Stimulated activated CD4-positive, alpha-beta T cell treated with anti-CD3 and anti-CD28 coated beads, Interleukin-4, amount 100 ng/mL, for 24 hours (primary cell): ENCODE measurements around the gene CENPA.
A peak's percentile ranks its signal among the peaks of the same experiment; 100 is the strongest.
"Not testable (repeated sequence)": the region's sequence is repeated elsewhere in the genome, so short reads cannot be mapped to it uniquely, and the experiment has no call there.

Source experiments
- DNase-seq: peaks from one replicate; pipeline ENCODE4 v3.0.0-alpha.2; 2020

CENPA gene

DNA sequence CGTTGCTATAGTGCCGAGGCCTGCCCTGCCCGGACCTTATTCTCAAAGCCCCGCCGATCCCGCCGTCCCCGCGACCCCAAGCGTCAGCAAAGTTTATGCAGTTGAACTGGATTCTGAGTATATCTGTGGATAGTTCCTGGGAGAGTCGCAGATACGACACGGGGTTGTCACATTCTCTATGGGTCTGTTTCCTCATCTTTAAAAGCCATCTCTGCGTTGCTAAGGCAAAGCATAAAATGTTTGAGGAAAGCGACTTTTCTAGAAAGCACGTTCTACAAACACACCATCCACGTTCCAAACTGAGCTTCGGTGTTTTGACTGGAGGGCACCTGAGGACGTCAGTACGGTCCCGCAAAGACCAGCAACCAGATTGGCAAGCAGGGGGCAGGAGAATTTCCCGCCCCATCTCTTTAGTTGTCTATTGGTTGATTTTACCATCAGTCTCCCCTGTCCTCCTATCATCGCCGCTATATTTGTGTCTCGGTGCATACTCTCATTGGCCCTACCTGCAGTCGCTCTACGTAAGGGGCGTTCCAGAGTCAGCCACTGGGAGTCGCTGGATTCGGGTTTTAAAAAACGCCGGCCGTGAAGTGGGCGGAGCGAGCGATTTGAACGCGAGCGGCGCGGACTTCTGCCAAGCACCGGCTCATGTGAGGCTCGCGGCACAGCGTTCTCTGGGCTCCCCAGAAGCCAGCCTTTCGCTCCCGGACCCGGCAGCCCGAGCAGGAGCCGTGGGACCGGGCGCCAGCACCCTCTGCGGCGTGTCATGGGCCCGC lies at the start of gene CENPA:
TSS of gene CENPA (plus strand) at position 626 of the 776 bp plus-strand sequence. CDS start at position 767, 141 bp downstream.
- peak; percentile 96 for DNase-seq

DNA sequence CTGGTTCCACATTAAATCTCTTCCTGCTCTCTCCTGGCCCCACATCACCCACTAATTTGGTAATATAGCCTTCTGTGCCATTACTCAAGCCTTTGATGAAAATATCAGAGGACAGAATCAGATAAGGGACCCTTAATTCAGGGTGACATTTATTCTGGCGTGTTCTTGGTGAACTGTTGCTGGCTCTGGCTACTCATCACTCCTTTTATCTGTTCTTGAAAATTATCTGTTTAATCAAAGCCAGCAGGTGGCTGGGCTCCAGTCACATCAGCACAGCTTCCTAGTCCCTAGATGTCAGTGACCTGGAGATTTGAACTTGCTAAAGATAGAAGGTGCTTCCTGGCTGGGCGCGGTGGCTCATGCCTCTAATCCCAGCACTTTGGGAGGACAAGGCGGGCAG lies 48.6 kb upstream of the CENPA start:
- no peak for DNase-seq

DNA sequence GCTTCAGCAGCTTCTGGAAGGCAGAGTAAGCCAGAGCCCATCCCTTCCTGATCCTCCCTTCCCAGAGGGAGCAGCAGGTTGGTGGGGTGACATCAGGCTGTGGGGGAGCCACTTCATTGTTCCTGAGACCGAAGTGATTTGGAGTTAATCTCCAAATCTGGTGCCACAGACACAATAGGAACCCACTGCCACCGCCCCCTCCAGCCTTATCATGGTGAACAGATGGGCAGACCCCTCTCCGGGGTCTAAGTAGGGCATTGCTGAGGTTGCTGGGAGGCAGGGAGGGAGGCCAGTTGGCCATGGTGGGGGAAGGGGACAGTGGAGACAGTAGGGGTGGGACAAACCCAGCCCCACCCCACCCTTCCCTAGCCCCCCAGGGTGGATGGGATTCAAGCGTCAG lies 47.4 kb upstream of the CENPA start:
- DNase-seq, result no peak

DNA sequence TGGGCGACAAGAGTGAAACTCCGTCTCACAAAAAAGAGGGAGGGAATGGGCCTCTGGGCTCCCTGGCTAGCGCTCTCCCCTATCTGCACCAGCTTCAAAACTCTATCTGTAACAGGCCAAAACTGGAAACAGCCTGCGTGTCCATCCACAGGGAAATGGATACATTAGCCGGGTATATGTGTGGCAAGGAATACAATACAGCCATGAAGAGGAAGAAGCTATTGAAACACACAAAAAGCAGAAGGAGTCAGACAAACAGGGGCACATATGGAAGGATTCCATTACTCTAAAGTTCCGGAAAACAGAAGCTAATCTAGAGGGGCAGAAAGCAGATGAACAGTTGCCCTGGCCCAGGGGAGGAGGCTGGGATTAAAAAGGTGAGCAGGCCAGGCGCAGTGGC lies 46.3 kb upstream of the CENPA start:
- DNase-seq, result no peak

DNA sequence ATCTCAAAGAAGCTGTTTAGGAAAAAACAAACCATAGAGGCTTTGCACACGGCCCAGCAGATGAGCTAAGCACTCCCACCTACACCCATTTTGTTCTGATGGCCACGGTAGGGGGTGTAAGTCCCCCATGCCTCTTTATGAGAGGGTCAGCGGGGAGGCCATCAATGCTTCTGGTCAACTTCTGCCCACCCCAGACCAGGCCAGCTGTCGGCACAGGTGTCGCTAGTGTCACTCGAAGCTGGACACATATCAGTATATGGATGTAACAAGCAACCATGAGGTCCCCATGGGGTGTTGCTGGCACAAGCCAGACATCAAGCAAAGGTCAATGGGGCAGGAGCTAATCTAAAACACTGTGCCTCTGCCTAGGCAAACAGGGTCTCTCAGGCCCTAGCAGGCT lies 45.5 kb upstream of the CENPA start:
- no peak for DNase-seq

DNA sequence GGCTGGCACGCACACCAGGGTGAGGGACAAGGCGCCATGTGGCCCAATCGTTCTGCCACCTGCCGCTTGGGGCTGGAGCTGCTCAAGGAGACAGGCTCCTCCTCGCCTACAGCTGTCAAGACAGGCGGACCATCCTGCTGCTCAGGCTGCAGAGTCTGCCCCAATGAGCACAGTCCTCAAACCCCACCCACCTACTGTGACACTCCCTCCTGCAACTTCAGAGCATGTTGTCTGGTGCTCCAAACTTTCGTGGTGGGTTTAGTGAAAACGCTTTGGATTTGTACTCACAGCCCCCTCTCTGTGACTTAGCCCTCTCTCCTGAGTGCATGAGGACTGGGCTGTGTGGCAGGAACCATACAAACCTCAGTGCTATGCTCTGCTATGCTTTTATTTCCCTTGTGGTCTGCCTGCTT lies 45.0 kb upstream of the CENPA start:
- peak; percentile 10 for DNase-seq

DNA sequence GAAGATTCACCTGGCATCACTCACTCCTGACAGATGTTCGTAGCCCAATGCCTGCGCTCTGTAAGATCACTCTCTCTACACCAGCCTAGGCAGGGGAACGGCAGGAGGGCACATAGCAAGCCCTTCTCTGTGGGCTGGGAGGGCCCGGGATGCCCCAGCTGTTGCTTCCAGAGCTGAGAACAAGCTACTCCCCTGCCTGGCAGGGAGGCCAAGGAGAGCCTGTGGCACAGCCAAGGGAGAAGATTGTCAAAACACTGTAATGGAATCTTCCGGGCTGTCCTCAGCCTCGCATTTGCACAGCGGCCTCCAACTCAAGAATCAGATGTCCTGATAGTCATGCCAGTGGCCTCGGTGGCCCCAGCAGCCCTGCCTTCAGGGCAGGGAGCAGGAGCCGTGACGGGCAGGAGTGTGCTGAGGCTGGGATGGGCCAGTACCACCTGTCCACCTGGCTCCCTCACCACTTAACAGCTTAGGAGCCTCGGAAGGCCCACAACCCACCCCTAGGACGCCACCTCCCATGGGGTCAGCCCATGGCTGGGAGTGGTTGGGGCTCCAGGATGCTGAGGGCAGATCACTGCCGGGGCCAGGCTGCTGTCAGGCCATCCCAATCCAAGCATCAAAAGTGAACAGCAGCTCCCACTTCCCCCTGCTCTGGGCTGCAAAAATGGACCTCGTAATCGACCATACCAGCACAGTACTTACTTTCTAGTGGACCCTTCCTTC lies 43.6 kb upstream of the CENPA start:
- DNase-seq, result no peak

DNA sequence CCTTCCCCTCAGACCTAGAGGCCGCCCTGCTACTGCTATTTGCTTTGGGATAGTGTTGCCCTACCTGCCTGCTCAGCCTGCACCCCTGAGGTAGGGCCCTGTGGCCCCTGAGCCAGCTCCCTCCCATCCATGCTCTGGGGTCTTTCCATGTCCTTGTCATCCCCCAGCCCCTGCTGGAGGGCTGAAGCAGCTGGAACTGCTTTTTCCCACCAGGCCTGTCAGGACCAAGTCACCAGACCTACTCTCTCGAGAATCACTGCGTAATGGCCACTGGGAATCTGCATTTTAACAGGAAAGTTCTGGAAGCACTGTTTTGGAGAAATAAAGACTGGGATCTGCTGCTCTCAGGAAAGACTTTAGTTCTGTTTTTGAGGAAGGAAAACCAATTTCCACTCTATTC lies 42.0 kb upstream of the CENPA start:
- DNase-seq, result no peak

DNA sequence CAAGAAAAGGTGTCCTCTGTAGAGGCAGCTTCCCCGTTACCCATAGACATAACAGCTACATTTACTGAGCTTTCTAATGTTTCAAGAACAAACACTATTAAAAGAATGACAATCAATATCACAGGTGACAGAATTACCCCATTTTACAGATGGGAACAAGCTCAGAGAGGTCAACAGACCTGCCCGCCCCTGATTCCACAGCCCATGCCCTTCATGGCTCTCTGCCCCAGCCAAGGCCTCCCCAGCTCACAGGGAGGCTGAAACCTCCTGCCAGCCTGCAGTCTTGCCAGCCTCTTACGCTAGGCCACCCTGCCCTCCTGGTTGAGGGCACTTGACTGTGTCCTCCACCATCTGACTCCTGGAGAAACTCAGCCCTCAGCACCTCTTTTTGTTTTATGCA lies 40.9 kb upstream of the CENPA start:
- no peak for DNase-seq

DNA sequence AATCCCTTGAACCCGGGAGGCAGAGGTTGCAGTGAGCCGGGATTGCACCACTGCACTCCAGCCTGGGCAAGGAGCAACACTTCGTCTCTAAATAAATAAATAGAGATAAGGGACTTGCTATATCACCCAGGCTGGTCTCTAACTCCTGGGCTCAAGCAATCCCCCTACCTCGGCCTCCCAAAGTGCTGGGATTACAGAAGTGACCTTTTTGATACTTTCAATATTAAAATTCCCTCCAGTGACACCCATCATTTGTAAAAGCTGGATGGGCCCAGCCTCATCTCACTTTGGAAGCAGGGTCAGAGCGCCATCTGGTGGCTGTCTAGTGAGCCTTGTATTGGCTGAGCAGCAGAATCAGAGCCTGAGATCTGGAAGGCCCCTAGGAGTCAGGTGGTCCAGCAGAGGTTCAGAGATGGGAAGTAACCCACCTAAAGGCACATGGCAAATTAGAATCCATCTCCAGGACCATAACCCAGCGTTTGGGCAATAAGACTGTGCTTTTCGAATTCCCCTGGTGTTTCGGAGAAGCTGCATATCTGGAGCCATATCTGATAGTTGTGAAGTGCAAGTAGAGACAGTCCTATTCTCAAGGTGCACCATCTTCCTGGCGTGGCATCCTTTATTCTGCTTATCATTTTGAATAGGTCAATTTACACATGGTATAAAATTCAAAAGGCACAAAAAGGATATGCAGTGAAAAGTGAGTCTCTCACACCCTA lies 40.1 kb upstream of the CENPA start:
- DNase-seq, result peak; percentile 85

DNA sequence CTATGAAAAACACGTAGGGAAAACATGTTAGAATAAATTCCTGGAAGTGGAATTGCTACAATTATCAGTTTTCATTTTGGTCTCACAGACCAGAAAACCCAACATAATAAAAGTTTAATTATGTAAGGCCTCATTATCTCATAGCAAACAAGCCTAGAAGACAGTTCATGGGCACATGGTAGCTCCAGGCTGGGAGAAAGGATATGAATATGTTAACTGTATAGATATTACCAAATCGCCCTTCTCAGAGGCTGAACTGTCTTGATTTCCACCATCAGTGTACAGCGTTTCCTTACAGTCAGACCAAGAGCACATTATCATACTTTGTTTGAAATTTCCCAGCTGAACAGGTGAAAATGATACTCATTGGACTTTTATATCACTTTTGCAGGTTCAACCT lies 38.9 kb upstream of the CENPA start:
- no peak for DNase-seq

DNA sequence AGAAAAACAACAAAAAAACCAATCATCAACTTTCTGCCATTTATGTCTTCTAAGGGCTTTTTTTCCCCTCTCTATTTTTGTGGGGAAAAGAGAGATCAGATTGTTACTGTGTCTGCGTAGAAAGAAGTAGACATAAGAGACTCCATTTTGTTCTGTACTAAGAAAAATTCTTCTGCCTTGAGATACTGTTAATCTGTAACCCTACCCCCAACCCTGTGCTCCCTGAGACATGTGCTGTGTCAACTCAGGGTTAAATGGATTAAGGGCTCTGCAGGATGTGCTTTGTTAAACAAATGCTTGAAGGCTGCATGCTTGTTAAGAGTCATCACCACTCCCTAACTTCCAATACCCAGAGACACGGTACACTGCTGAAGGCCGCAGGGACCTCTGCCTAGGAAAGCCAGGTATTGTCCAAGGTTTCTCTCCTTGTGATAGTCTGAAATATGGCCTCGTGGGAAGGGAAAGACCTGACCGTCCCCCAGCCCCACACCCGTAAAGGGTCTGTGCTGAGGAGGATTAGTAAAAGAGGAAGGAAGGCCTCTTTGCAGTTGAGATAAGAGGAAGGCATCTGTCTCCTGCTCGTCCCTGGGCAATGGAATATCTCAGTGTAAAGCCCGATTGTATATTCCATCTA lies 36.0 kb upstream of the CENPA start:
- not testable (repeated sequence) for DNase-seq

DNA sequence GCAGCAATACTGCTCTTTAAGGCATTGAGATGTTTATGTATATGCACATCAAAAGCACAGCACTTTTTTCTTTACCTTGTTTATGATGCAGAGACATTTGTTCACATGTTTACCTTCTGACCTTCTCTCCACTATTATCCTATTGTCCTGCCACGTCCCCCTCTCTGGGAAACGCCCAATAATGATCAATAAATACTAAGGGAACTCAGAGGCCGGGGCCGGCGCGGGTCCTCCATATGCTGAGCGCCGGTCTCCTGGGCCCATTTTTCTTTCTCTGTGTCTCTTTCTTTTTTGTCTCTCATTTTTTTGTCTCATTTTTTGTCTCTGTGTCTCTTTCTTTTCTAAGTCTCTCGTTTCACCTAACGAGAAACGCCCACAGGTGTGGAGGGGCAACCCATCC lies 35.4 kb upstream of the CENPA start:
- DNase-seq, result not testable (repeated sequence)

DNA sequence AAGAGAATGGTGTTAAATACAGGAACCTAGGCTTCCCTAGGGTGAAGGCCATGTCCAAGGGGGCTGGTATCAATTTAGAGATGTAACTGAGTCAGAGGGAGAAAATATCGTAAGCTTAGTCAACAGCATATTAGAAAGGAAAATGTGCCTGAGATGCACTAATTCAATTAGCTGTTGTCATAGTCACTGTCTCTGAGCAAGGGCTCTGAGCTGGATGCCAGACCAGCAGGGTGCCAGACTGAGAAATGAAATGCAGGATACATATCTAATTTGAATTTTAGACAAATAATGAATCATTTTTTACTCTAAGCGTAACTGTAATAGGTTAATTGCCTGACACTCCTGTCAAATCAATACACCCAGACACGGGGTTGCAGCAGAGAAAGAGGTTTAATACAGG lies 33.2 kb upstream of the CENPA start:
- no peak for DNase-seq

DNA sequence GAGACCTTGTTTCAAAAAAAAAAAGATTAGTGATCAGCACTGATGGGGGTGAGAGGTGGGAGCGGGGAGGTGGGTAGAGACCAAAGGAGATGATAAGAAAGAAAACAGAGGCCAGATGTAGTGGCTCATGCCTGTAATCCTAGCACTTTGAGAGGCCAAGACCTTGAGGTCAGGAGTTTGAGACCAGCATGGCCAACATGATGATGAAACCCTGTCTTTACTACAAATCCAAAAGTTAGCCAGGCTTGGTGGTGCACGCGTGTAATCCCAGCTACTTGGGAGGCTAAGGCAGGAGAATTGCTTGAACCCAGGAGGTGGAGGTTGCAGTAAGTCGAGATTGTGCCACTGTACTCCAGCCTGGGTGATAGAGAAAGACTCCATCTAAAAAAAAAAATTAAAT lies 31.3 kb upstream of the CENPA start:
- DNase-seq, result no peak

DNA sequence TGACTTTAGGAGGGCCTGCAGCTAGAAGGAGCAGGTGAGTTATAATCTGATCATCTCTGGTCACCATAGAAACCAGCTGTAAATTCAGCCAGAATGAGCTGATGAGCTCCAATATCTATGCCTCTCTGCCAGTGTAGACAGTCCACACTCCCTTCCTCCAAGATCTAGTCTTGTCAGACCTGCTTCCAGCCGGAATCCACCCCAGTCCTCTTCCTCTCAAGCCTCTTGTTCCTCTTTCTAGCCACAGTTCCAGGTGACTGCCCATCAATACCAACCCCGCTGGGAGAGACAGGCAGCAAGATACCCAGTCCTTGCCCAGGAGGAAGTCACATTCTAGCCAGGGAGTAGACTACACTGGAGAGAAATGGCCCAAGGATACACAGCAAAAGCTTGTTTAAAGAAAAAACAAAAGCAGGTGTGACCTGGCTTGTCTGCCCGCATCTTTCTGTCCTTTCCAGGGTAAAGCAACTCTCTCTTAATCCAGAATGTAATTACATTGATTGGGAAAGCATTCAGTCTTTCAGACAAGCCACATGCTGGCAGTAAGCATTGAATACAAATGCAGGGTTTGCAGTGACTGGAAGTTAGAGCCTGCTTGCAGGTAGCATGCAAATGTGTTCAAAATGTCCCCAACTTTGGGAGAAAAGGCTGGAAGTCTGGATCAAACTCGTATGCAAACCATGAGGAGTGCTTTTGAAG lies 30.7 kb upstream of the CENPA start:
- no peak for DNase-seq

DNA sequence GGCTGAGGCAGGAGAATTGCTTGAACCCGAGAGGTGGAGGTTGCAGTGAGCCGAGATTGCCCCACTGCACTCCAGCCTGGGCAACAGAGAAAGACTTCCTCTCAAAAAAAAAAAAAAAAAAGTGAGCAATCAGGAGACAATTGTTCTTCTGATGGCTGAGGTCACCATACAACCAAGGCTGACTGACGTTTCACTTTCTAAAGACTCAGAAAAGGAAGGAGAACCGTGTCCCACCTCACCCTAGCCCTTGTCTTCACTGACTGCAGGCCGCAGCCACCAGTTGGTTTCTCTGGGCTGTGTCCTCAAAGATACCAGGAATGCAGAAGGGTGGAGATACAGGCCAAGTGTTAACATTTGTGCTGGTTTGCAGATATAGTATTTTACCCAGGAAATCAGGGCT lies 29.5 kb upstream of the CENPA start:
- DNase-seq, result no peak

DNA sequence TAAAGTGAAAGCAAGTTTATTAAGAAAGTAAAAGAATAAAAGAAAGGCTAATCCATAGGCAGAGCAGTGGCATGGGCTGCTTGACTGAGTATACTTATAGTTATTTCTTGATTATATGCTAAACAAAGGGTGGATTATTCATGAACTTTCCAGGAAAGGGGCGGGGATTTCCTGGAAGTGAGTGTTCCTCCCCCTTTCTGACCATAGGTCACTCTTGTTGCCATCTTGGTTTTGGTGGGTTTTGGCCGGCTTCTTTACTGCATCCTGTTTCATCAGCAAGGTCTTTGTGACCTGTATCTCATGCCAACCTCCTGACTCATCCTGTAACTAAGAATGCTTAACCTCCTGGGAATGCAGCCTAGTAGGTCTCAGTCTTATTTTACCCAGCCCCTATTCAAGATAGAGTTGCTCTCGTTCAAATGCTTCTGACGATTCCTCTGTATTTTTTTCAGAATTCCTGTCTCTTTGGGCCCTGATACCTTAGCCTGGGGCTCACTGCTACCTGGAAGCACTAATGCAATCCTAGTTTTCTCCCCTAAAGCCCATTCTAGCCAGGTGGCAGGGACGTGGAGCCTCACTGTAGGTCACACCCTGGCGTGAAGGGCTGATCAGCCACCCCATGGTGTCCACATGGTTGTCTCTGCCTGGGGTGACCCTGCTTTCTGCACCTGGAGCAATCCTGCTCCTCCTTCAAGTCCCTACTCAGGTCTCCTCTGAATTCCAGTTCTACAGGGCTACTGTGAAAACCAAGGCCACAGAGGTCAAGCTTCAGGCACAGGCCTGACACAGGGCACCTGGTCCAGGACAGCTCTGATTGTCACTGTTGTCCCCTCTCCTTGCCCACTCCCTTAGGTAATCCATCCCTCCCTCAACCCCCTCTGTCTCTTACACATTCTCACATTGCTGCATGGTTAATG lies 27.7 kb upstream of the CENPA start:
- no peak for DNase-seq

DNA sequence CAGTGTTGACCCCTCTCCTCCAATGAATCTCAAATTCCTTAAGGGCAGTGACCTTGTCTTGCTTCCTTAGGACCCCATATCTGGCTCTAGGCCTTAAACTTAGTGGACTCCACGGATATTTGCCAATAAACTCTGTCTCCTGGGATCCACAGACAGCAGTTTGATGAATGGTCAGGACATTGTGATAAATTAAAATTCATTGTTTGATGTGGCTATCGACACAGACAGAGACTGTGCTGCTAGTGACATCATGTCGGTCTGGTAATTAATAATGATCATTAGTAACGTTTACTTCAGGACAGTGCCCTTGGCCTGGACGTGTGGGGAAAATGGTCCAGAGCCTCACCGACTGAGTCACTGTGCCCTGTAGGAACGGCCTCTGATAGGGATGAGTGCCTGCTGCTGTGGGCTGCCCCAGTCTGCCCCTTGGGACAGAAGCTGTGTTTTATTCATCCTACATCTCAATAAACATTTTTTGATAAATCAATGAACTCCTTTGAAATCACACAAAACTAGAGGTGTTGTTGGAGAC lies 27.0 kb upstream of the CENPA start:
- no peak for DNase-seq

DNA sequence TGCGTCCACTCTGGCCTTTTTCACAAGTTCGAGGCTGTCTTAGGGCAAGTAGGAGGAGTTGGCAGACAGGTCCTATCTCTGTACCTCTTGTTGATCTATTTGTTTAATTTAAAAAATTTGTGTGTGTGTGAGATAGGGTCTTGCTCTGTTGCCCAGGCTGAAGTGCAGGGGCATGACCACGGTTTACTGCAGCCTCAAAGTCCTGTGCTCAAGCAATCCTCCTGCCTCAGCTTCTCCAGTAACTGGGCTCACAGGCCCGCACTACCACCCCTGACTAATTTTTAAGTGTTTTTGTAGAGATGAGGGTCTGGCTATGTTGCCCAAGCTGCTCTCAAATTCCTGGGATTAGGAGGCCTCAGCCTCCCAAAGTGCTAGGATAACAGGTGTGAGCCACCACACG lies 26.0 kb upstream of the CENPA start:
- no peak for DNase-seq

DNA sequence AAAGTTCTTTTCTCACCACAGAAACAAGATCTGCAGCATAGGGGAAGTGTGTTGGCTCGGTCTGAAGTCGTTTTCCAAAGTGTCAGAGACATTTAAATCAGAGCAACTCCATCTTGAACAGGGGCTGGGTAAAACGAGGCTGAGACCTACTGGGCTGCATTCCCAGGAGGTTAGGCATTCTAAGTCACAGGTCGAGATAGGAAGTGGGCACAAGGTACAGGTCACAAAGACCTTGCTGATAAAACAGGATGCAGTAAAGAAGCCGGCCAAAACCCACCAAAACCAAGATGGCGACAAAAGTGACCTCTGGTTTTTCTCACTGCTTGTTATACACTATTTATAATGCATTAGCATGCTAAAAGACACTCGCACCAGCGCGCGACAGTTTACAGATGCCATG lies 24.9 kb upstream of the CENPA start:
- DNase-seq, result not testable (repeated sequence)
